SK-N-DZ (cell line): ENCODE measurements around the gene LURAP1L.

Experiments used
- DNase-seq: peaks from one replicate; pipeline ENCODE4 v3.0.0-alpha.2; 2015; ENCODE audit warnings: low spot score

The LURAP1L gene

GRCh38 chr9:12776513-12777055 is 1.8 kb downstream of the LURAP1L start:
- no peak for DNase-seq

- DNase-seq: no peak
Measured at GRCh38 chr9:12777121-12778022, 2.6 kb downstream of the LURAP1L start.

GRCh38 chr9:12778389-12778788 is 3.6 kb downstream of the LURAP1L start:
- DNase-seq: no peak

- DNase-seq: no peak
Measured at GRCh38 chr9:12781226-12781733, 6.5 kb downstream of the LURAP1L start.

- DNase-seq: no peak
Measured at GRCh38 chr9:12783767-12784460, 9.1 kb downstream of the LURAP1L start.

GRCh38 chr9:12784461-12785259 is 9.8 kb downstream of the LURAP1L start:
- no peak for DNase-seq

GRCh38 chr9:12785260-12785770 is 10.5 kb downstream of the LURAP1L start:
- DNase-seq: no peak

GRCh38 chr9:12785941-12786340 is 11.1 kb downstream of the LURAP1L start:
- DNase-seq: no peak

- DNase-seq: no peak
Measured at GRCh38 chr9:12790001-12790400, 15.2 kb downstream of the LURAP1L start.

GRCh38 chr9:12790883-12791282 is 16.1 kb downstream of the LURAP1L start:
- DNase-seq: no peak

- DNase-seq: no peak
Measured at GRCh38 chr9:12794101-12794799, 19.4 kb downstream of the LURAP1L start.

- no peak for DNase-seq
Measured at GRCh38 chr9:12796601-12797000, 21.8 kb downstream of the LURAP1L start.

- DNase-seq: no peak
Measured at GRCh38 chr9:12797037-12797436, 22.2 kb downstream of the LURAP1L start.

- DNase-seq: no peak
Measured at GRCh38 chr9:12798066-12798770, 23.4 kb downstream of the LURAP1L start.

GRCh38 chr9:12801187-12801586 is 26.4 kb downstream of the LURAP1L start:
- no peak for DNase-seq

- DNase-seq: no peak
Measured at GRCh38 chr9:12801663-12802062, 26.8 kb downstream of the LURAP1L start.

GRCh38 chr9:12802093-12802492 is 27.3 kb downstream of the LURAP1L start:
- DNase-seq: no peak

GRCh38 chr9:12808569-12808968 is 33.7 kb downstream of the LURAP1L start:
- DNase-seq: no peak

GRCh38 chr9:12809720-12810119 is 34.9 kb downstream of the LURAP1L start:
- no peak for DNase-seq

- no peak for DNase-seq
Measured at GRCh38 chr9:12811935-12812334, 37.1 kb downstream of the LURAP1L start.
